GM21529 (cell line): ENCODE results near the gene RINL.
A peak's percentile ranks its signal among the peaks of the same experiment; 100 is the strongest.
"Not testable (repeated sequence)": the region's sequence is repeated elsewhere in the genome, so short reads cannot be mapped to it uniquely, and the experiment has no call there.

Experiments used
- ATAC-seq: cut with Tn5 transposase; IDR thresholded peaks from one replicate; pipeline ENCODE4 v1.9.1; 2021; ENCODE audit not compliant: unreplicated experiment

Gene RINL

DNA sequence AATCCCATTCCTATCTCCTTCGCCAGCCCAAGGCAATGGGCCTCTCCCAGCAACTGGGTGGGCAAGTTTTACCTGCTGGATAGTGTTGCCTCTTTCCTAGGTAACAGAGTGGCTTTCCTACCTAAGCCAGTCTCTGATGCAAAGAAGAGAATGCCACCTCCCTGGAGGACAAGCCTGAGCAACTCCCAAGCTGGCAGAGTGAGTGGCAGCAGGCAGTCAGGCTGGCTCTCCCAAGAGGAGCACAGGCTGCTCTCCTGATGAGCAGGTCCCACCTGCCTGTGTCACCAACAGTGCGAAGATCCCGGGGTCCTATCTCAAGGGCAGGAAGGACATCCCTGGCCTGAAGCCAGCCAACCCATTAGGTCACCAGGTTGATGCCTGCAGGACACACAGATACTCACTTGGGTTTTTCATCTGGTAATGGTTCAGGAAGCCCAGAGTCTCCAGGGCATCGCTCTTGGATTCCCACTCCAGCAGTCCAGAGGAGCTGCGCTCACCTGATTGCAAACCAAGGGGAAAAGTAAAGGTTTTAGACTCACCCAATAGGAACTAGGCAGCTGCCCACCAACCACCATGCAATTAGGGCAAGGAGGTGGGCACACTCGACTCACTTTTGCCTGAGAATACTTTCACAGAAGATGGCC is 41.0 kb downstream of the RINL start:
- ATAC-seq: no peak

DNA sequence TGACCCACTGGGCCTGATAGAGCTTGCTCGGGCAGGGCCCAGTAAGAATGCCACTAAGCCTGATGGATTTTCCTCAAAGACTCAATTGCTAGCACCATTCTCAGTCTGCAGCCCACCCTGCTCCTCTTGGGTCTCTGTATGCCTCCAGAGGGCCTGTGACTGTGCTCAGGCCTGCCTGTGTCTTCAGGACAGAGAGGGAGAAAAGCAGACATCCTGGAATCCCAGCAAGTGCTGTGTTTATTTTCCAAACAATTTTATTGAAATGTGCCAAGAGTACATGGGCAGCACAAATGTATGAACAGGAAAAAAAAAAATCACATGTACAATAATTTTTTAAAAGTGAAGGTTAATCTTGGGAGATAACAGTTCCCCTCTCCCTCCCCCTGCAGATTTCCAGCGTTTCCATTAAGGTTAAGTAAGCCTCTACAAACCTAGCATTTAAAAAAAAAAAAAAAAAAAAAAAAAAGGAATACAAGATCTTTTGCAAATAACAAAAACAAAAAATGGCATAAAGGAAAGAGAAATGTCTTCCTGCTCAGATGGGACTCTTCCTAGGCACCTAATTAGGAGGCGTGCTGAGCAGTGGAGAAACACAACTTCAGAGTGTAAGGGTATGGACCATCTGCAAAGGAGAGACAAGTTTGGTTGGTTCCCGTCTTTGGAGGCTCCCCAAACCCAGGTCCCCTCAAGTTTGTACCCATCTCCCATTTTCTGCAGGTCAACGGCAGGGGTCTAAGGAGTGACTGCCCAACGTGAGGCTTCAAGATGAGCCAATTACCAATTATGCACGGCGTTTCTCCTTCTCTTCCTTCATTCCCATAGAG is 41.7 kb downstream of the RINL start:
- ATAC-seq: no peak

DNA sequence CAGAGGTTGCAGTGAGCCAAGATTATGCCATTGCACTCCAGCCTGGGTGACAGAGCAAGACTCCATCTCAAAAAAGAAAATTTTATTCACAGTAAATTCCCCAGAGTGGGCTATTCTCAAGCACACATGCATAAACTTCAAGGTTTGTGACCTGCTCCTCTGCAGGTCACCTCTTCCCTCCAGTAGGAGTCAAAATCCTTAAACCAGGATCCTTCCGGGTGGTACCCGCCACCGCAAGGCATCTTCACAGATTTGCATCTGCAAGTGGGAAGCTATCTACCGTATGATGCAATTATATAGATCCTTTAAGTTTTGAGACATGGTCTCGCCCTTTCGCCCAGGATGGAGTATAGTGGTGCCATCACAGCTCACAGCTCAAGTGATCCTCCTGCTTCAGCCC is 43.5 kb downstream of the RINL start:
- ATAC-seq: no peak

DNA sequence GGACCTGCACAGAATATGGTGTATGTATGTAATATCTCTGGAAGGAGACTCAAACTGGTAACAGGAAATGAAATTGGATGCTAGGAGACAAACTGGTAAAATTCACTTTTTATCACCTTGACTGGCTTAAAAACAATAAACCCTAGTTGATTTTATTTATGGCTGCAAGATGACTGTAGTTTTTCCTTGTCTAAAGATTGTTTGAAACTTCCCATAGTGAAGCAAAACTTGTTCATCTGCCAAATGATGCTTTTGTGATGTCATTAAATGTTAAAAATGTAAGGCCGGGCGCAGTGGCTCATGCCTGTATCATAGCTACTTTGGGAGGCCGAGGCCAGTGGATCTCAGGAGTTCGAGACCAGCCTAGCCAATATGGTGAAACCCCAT is 44.0 kb downstream of the RINL start:
- no peak for ATAC-seq

DNA sequence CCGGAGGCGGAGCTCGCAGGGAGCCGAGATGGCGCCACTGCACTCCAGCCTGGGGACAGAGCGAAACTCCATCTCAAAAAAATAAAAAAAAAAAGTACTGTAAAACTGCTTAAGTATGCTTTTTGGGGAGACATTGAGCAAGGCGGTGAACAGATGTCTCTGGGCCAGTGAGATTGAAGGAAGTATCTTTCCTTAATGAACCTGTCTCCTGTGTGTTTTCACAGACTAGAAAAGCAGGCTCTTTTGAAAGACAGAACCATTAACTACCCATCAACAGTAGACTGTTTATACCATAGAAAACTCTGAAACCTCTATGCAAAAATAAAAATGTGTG is 45.0 kb downstream of the RINL start:
- ATAC-seq: no peak

DNA sequence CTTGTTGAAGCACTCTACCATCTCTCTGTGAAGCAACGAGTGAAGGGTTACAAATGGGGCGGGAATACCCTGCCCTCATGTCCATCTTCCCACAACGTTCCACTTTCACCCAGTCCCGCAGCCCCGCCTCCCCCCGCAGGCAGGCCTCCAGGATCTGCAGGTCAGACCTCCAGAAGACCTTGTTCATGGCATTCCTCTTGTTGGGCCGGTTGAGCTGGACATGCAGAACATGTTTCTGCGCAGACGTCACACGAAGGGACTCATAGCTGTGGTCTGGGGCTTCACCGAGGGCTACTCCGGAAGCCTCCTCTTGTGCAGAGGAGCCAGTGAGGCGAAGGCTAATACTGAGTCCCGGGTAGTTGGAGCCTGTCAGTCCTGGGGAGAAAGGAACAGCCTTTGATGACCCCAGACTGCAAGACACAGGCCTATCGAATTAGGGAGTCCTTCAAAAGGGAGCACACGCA is 46.9 kb downstream of the RINL start:
- ATAC-seq: peak; percentile 54

DNA sequence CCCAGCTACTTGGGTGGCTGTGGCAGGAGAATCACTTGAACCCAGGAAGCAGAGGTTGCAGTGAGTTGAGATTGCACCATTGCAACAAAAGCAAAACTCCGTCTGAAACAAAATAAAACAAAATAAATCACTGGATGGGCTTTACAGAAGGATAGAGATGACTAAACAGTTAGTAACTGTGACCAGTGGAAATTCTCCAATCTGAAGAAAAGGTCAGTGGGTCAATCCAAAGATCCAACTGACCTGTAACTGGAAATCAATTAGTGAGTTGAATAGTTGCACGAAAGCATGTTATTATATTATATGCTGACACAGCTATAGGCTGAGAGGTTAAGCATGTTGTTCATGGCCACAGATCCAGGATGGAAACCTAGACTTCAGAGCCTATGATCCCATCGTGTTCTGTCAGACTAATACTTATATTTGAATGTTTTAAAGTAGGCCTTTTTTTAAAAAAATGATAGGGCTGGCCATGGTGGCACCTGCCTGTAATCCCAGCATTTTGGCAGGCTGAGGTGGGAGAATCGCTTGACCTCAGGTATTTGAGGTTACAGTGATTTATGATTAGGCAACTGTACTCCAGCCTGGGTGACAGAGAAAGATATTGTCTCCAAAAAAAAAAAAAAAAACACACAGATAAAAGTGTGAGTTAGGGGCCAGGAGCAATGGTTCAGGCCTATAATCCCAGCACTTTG is 47.9 kb downstream of the RINL start:
- ATAC-seq: no peak

DNA sequence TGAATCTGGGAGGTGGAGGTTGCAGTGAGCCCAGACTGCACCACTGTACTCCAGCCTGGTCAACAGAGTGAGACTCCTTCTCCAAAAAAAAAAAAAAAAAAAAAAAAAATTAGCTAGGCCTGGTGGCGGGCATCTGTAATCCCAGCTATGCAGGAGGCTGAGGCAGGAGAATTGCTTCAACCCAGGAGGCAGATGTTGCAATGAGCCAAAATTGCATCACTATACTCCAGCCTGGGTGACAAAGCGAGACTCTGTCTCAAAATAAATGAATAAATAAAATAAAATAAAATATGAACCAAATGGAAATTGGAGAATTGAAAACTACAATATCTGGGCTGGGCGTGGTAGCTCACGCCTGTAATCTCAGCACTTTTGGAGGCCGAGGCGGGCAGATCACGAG is 48.9 kb downstream of the RINL start:
- ATAC-seq: not testable (repeated sequence)

DNA sequence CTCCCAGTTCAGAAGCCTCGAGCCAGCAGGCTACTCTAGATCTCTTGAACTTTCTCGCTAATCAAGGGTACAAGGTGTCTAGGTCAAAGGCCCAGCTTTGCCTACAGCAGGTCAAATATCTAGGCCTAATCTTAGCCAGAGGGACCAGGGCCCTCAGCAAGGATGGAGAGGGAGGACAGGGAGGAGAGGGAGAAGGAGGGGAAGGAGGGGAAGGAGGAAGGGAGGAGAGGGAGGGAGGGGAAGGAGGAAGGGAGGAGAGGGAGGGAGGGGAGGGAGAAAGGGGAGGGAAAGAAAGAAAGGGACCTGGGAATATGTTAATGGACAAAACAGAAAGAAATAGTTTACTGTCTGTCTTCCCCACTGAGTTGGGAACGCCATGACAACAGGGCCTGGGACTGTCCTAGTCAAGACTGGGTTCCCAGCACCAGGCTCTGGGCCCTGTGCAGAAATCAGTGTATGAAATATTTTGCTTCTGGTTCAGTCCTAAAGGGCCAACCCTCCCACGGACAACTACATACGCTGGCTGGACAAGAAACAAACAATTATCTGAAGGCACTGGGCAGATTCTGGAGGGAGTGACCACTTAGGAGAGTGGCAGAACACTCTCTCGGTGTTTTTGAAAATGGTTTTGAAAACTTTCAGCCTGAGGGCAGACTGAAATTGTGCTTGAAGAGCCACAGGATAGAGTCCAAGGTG is 51.1 kb downstream of the RINL start:
- no peak for ATAC-seq

DNA sequence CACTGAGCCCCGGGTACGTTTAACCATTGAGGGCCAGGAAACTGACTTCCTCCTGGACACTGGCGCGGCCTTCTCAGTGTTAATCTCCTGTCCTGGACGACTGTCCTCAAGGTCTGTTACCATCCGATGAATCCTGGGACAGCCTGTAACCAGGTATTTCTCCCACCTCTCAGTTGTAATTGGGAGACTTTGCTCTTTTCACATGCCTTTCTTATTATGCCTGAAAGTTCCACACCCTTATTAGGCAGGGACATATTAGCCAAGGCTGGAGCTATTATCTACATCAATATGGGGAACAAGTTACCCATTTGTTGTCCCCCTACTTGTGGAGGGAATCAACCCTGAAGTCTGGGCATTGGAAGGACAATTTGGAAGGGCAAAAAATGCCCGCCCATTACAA is 52.1 kb downstream of the RINL start:
- ATAC-seq: not testable (repeated sequence)

DNA sequence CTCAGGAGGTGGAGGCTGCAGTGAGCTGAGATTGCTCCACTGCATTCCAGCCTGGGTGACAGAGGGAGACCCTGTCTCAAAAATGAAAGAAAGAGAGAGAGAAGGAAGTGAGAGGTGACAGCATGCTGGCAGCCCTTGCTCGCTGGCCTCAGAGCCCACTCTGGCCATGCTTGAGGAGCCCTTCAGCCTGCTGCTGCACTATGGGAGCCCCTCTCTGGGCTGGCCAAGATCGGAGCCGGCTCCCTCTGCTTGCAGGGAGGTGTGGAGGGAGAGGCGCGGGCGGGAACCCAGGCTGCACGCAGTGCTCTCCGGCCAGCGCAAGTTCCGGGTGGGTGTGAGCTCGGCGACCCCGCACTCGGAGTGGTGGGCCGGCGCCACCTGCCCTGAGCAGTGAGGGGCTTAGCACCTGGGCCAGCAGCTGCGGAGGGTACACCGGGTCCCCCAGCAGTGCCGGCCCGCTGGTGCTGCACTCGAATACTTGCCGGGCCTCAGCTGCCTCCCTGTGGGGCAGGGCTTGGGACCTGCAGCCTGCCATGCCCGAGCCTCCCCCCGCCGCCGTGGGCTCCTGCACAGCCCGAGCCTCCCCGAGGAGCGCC is 56.7 kb downstream of the RINL start:
- ATAC-seq: not testable (repeated sequence)

DNA sequence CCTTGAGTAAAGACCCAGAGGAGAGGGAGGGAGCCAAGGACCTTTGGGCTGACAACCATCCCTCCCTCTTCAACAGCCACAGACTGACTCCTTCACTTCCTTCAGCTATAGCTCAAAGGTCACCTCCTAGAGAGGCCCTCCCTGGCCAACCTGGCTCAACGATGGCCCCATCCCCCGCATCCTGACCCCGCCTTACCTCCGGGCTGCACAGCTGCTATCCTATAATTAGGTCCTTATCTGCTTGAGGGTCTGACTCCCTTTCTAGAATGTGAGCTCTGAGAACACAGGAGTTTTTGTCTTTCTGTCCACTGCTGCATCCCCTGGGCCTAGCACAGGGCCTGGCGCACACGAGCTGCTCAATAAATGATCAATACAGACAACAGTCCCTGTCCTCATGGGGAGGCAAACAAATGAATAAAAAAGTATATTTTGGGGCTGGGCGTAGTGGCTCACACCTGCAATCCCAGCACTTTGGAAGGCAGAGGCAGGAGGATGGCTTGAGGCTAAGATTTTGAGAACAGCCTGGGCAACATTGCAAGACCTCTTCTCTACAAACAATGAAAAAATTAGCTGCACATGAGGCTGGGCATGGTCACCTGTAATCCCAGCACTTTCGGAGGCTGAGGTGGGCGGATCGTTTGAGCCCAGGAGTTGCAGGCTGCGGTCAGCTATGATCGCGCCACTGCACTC is 58.7 kb downstream of the RINL start:
- no peak for ATAC-seq
